Heart left ventricle (tissue), 16 donors: ENCODE results near the gene PPIG. TPM values are rescaled to one million over a fixed set of nuclear protein-coding genes. Genes with fewer than 3 reads are reported as not detected.

Source experiments
- ATAC-seq, 4 donors: fragments of 200-7000 bp; cut with Tn5 transposase; one replicate each; pipeline ENCODE4 v1.9.1; 2020 to 2022; ENCODE audit warnings: moderate library complexity in 4 of 4, mild to moderate bottlenecking in 3 of 4, moderate number of reproducible peaks in 1 of 4
- DNase-seq, 5 donors: peaks; one replicate each; pipeline ENCODE4 v3.0.0-alpha.2; 2020
- H3K27ac ChIP-seq, 12 donors: fragments of 200-600 bp; sonication (generic) in 4 of 12; one replicate each; pipeline versions ENCODE4 v1.5.0 to v1.8.0; 2016 to 2022; ENCODE audit warnings: mild to moderate bottlenecking in 2 of 12
- H3K27me3 ChIP-seq, 9 donors: fragments of 200-600 bp; sonication (generic) in 2 of 9; one replicate each; pipeline versions ENCODE4 v1.5.1 to v1.8.0; 2016 to 2022; ENCODE audit warnings: mild to moderate bottlenecking in 3 of 9
- H3K36me3 ChIP-seq, 9 donors: fragments of 200-600 bp; sonication (generic) in 2 of 9; one replicate each; pipeline versions ENCODE4 v1.5.0 to v1.8.0; 2018 to 2022; ENCODE audit warnings: mild to moderate bottlenecking in 2 of 9
- H3K4me1 ChIP-seq, 12 donors: fragments of 200-600 bp; sonication (generic) in 4 of 12; one replicate each; pipeline versions ENCODE4 v1.5.0 to v1.8.0; 2016 to 2022; ENCODE audit warnings: mild to moderate bottlenecking in 3 of 12
- H3K4me3 ChIP-seq, 12 donors: fragments of 200-600 bp; sonication (generic) in 4 of 12; one replicate each; pipeline versions ENCODE4 v1.5.0 to v1.8.0; 2017 to 2022; ENCODE audit warnings: mild to moderate bottlenecking in 9 of 12, moderate library complexity in 4 of 12
- H3K9me3 ChIP-seq, 12 donors: fragments of 200-600 bp; sonication (generic) in 4 of 12; one replicate each; pipeline versions ENCODE4 v1.5.0 to v1.8.0; 2016 to 2022; ENCODE audit warnings: mild to moderate bottlenecking in 1 of 12
- CTCF ChIP-seq, 12 donors: fragments of 200-600 bp; sonication (generic) in 4 of 12; IDR thresholded peaks; one replicate each; pipeline versions ENCODE4 v1.5.0 to v1.8.0; 2018 to 2022; ENCODE audit warnings: antibody characterized with exemption in 12 of 12, mild to moderate bottlenecking in 5 of 12
- POLR2A ChIP-seq, 2 donors: fragments of 450-650 bp; IDR thresholded peaks; one replicate each; pipeline ENCODE4 v1.6.1; 2017; ENCODE audit warnings: antibody characterized with exemption in 2 of 2, mild to moderate bottlenecking in 2 of 2, moderate library complexity in 2 of 2
- WGBS, 4 donors: extraction: QIAGEN DNeasy Blood & Tissue Kit in 2 of 4; methylation state at CpG; one replicate each; pipeline versions ENCODE4 v1.1.5 to v1.1.7; 2013 to 2018; 5-methylcytosine and 5-hydroxymethylcytosine counted together
- intact Hi-C, 10 donors: fragments of 100-400 bp; cut with DNase I; formaldehyde crosslinking; loops; one replicate each; pipeline versions ENCODE4 v1.11.1 to v1.14.2; 2022
- polyA plus RNA-seq, 2 donors: library from polyadenylated mRNA; stranded (reverse); fragments of 200-250 nt; gene quantifications; one replicate each; pipeline ENCODE4 v1.2.3, GENCODE V29; 2013
- total RNA-seq, 9 donors: library from RNA; depleted of rRNA in 2 of 9; stranded (reverse); fragments of >200 nt in 2 of 9; fragmentation: NEBNext Ultra II Directional in 3 of 9; extraction: Animal tissue kit (Norgen Biotek cat#: 25700) in 3 of 9; gene quantifications; one replicate each; pipeline versions ENCODE4 v1.1.0 to v1.2.4, GENCODE V29; 2016 to 2023
- donor health status: ischemic (EF 13 %, LVEDD 7.1; RV severe dilation, severe dysfunction).
- donor health status: healthy with polysubstance abuse.
- donor health status: DM: no; HTN: yes; CAD: no.
- donor health status: DM: no; HTN: no; CAD: no.
- donor health status: ischemic (EF 25% LVEDD 6.9; RV normal size, moderate dysfunction).
- donor health status: ischemic (EF 25% LVEDD 5.7; RV mildly dilated, moderate dysfunction).
- donor health status: healthy.
- donor health status: DM: yes; HTN: yes; CAD: no.
- donor health status: ischemic (EF 35%, LVEDD 5.7; RV mildly dilated, moderate dysfunction).
- donor health status: nonischemic (EF 11% LVEDD 7.7; RV severe dilation, severe dysfunction).
- donor health status: DM: yes; HTN: yes; CAD: no.
- donor health status: PGD.
- donor health status: ischemic (EF 29% LVEDD 5.4; RV normal size, mild dysfunction).
- donor health status: nonischemic (EF 23%, LVEDD 6.1; RV moderate dilation, normal function).

The PPIG gene
- total and polyA plus RNA-seq, 11 donors, result 19.9 to 69.6 (median 39.9) TPM

- no peaks in the 10 kb centered on the region for H3K27me3 ChIP-seq
- H3K9me3 ChIP-seq, result peaks cover 0 to 27% (median 1%) of the 10 kb centered on the region in 12 donors
- intact Hi-C loops, result loop anchor here in 3 of 10 donors (5.0 to 10.0 kb wide), 3 partner anchors 46 to 106 kb away; partner anchors contain the start of genes PPIG (in 2 of the 3) and SSB (in 1 of the 3)
- ATAC-seq (no peak), DNase-seq (no peak)
- TF ChIP-seq POLR2A (IDR thresholded peaks at IDR 0.05) (no peak), CTCF (IDR thresholded peaks at IDR 0.05) (no peak)
- H3K27ac ChIP-seq, result no peak overlapping the region
- no peaks in the 10 kb centered on the region for H3K36me3 ChIP-seq
- 58 to 73% (median 67%) methylated on average over 1 of the region's 1 CpG for WGBS, 4 donors
- H3K4me1 ChIP-seq, result peaks cover 0 to 16% (median 5%) of the 10 kb centered on the region in 12 donors
- no peak overlapping the region for H3K4me3 ChIP-seq
Measured at GRCh38 chr2:169690958-169691357, 106.8 kb downstream of the PPIG start.

Other genes starting within 250 kb of the PPIG start
- gene LRP2, start 221.8 kb upstream of the PPIG start, total RNA-seq, result 10 to 100 TPM in 1 of 9 donors, under 1 TPM in 4, not detected in 4; 0.04 to 13.6 (median 0.13) TPM
- gene LRP2, start 221.8 kb upstream of the PPIG start, polyA plus RNA-seq, result under 1 TPM in 1 of 2 donors, not detected in 1; 0.01 TPM
- 1 to 10 TPM; 6.5 to 9.5 (median 7.9) TPM for gene BBS5, start 104.9 kb upstream of the PPIG start, total RNA-seq
- gene BBS5, start 104.9 kb upstream of the PPIG start, polyA plus RNA-seq, result 1 to 10 TPM; 4.4 to 9.0 TPM
- 100 to 1,000 TPM in 6 of 9 donors, 10 to 100 TPM in 3; 77.8 to 263 (median 112) TPM for gene KLHL41, start 74.6 kb upstream of the PPIG start, total RNA-seq
- gene KLHL41, start 74.6 kb upstream of the PPIG start, polyA plus RNA-seq, result 10 to 100 TPM; 48.4 to 52.9 TPM
- 100 to 1,000 TPM in 1 of 9 donors, 10 to 100 TPM in 8; 25.3 to 103 (median 69.4) TPM for gene FASTKD1, start 10.5 kb upstream of the PPIG start, total RNA-seq
- 100 to 1,000 TPM in 1 of 2 donors, 10 to 100 TPM in 1; 64.6 to 154 TPM for gene FASTKD1, start 10.5 kb upstream of the PPIG start, polyA plus RNA-seq
- not detected for gene CFAP210, start 110.1 kb downstream of the PPIG start, total RNA-seq
- gene CFAP210, start 110.1 kb downstream of the PPIG start, polyA plus RNA-seq, result under 1 TPM in 1 of 2 donors, not detected in 1; 0.11 TPM
- gene PHOSPHO2, start 110.1 kb downstream of the PPIG start, total RNA-seq, result 1 to 10 TPM; 1.5 to 5.4 (median 3.0) TPM
- 1 to 10 TPM in 1 of 2 donors, under 1 TPM in 1; 0.80 to 2.0 TPM for gene PHOSPHO2, start 110.1 kb downstream of the PPIG start, polyA plus RNA-seq
- gene KLHL23, start 149.5 kb downstream of the PPIG start, total RNA-seq, result 10 to 100 TPM in 6 of 9 donors, 1 to 10 TPM in 3; 7.1 to 15.1 (median 12.4) TPM
- gene KLHL23, start 149.5 kb downstream of the PPIG start, polyA plus RNA-seq, result 10 to 100 TPM; 10.1 to 14.2 TPM
- 10 to 100 TPM; 37.4 to 60.6 (median 53.9) TPM for gene SSB, start 214.5 kb downstream of the PPIG start, total RNA-seq
- gene SSB, start 214.5 kb downstream of the PPIG start, polyA plus RNA-seq, result 10 to 100 TPM; 42.7 to 94.0 TPM
- gene METTL5, start 240.6 kb downstream of the PPIG start, total RNA-seq, result 10 to 100 TPM; 50.8 to 73.5 (median 69.5) TPM
- gene METTL5, start 240.6 kb downstream of the PPIG start, polyA plus RNA-seq, result 100 to 1,000 TPM in 1 of 2 donors, 10 to 100 TPM in 1; 71.0 to 120 TPM
- 100 to 1,000 TPM in 7 of 9 donors, 10 to 100 TPM in 2; 91.6 to 137 (median 107) TPM for gene UBR3, start 243.1 kb downstream of the PPIG start, total RNA-seq
- 10 to 100 TPM; 34.8 to 41.2 TPM for gene UBR3, start 243.1 kb downstream of the PPIG start, polyA plus RNA-seq